Fibroblast of the aortic adventitia (primary cell): ENCODE results near the gene SLC22A1. TPM values are rescaled to one million over a fixed set of nuclear protein-coding genes. Genes with fewer than 3 reads are reported as not detected.
"Not testable (repeated sequence)": the region's sequence is repeated elsewhere in the genome, so short reads cannot be mapped to it uniquely, and the experiment has no call there.

ENCODE experiments used
- DNase-seq: peaks from one replicate; pipeline ENCODE4 v3.0.0-alpha.2; 2010; ENCODE audit warnings: low read depth
- H3K4me3 ChIP-seq: 2 replicates; pipeline ENCODE4 v1.5.1; 2011; ENCODE audit warnings: low read depth, mild to moderate bottlenecking, control low read depth, low read length, moderate library complexity
- CTCF ChIP-seq: IDR thresholded peaks from 2 replicates; pipeline ENCODE4 v1.5.1; 2011; ENCODE audit warnings: mild to moderate bottlenecking, low read length, control low read depth, inconsistent platforms; ENCODE audit not compliant: insufficient read depth
- total RNA-seq: library from RNA; depleted of rRNA; stranded (reverse); fragments of >200 nt; gene quantifications from 2 replicates; pipeline ENCODE4 v1.2.3, GENCODE V29; 2012; ENCODE audit warnings: low replicate concordance

Gene SLC22A1
- total RNA-seq, 1 donor: 0.09 TPM

DNA sequence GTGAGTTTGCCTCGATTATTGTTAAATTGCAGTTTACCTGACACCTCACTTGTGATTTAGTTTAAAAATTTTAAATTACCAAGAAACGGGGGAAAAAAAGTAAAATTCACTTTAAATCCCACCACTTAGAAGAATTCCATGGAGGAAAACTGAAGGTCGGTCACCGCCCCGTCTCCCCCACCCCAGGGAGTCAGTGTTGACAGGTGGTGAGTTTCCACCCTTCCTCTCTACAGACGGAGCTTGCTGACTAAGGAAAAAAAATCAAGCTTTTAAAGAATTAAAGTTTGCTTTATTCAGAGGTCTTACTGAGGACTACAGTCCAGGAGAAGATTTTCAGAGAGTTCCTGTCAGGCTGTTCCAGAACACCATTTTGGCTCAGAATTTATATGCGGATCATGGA, 42.3 kb downstream of the SLC22A1 start:
- TF ChIP-seq CTCF: no peak
- no peak for DNase-seq
- H3K4me3 ChIP-seq: no peak overlapping the region

DNA sequence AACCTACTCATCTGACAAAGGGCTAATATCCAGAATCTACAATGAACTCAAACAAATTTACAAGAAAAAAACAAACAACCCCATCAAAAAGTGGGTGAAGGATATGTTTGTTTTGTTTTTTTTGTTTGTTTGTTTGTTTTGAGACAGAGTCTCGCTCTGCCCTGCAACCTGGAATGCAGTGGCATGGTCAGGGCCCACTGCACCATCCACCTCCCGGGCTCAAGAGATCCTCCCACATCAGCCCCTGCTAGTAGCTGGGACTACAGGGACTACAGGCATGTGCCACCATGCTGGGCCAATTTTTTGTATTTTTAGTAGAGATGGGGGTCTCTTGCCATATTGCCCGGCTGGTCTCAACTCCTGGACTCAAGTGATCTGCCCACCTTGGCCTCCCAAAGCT, 44.3 kb downstream of the SLC22A1 start:
- not testable (repeated sequence) for H3K4me3 ChIP-seq, DNase-seq

DNA sequence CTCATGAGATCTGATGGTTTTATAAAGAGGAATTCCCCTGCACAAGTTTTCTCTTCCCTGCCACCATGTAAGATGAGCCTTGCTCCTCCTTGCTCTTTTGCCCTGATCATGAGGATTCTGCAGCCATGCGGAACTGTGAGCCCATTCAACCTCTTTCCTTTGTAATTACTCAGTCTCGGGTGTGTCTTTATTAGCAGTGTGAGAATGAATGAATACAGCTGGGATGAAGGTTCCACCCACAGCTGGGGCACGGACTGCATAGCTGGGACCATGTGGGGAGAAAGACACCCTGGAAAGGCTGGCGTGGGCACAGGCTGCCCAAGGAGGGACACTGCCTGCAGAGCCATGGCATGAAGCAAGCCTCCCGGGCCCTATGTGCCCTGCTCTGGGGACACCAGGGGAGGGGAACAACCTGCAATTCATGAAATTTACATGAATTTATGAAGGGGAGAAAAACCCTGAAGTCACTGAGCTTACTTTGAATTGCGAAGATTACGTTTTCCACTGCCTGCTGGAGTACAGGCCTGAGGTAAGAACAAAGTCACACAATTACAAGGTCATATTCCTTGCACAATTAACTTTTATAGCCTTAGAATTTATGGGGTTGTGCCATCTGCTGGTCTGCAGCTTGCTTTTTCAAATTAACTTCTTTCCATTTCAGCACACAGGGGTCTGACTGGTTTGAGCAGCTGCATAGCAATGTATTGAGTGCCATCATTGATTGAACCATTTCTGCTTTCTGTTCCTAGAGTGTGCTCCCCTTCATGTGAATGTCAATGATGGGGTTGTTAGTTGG, 46.2 kb downstream of the SLC22A1 start:
- no peak for TF ChIP-seq CTCF
- DNase-seq: no peak
- no peak overlapping the region for H3K4me3 ChIP-seq

- H3K4me3 ChIP-seq: no peak overlapping the region
- TF ChIP-seq CTCF: no peak
- DNase-seq: no peak
Measured at GRCh38 chr6:160170018-160170680, 48.5 kb downstream of the SLC22A1 start.

GRCh38 chr6:160172704-160173103, 51.1 kb downstream of the SLC22A1 start:
- no peak for DNase-seq
- TF ChIP-seq CTCF: no peak
- H3K4me3 ChIP-seq: no peak overlapping the region

DNA sequence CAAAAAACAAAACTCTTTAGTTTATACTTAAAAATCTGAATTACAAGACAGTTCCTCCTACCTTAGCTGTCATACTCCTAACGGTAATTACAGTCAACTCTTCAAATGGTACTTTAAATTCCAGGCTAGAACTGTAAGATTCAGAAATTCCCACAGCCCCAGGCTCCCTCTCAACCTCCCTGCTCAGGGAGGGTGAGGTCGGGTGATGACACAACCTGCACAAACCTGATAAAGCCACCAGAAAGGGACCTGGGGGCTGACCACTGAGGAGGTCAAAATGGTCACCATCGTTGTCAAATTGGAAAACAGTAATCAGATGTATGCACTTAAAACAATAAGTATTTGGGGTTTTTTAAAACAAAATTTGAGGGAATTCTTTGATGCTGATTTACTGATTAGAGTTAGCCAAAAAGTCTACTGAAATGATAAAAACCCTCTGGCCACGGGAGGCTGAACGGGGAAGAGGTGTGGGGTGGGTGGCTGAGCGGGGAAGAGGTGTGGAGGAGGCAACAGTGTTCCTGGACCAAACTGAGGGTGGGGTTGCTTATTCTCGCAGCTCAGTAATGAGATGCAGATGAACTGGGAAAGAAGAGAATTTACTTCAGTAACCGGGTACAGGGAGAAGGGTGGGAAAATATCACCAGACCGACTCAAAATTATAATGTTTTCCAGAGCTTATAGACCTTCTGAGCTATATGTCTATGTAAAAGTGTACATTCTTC, 52.4 kb downstream of the SLC22A1 start:
- DNase-seq: no peak
- no peak overlapping the region for H3K4me3 ChIP-seq
- no peak for TF ChIP-seq CTCF

DNA sequence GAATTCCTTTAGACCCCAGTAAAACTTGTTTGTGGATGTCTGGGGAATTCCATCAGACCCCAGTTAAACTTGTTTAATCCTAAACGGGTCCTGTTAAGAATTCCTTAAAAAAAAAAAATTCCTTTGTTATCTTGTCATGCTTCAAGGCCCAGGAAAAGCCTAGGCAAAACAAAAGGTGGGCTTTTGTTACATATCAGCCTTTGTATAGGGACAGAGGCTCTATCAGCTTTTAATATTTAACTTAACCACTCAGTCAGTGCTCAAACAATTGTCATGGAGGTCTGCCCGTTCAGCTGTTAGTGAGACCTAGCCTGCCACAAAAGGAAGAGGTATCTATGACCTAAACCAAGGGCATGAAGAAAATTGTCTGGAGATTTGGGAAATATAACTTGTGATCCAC, 53.1 kb downstream of the SLC22A1 start:
- DNase-seq: no peak
- H3K4me3 ChIP-seq: no peak overlapping the region
- TF ChIP-seq CTCF: no peak
